Brain microvascular endothelial cell (primary cell): ENCODE data around the gene PLCB1.
"Not testable (repeated sequence)": the region's sequence is repeated elsewhere in the genome, so short reads cannot be mapped to it uniquely, and the experiment has no call there.

Experiments used
- DNase-seq: peaks from one replicate; pipeline ENCODE4 v3.0.0-alpha.2; 2020
- H3K27ac ChIP-seq: fragments of 250-450 bp; sonication (Bioruptor Pico); 2 replicates; pipeline ENCODE4 v1.5.1; 2020; ENCODE audit warnings: mild to moderate bottlenecking, moderate library complexity
- H3K27me3 ChIP-seq: fragments of 250-450 bp; sonication (Bioruptor Pico); replicated peaks from 2 replicates; pipeline ENCODE4 v1.5.1; 2020; ENCODE audit warnings: mild to moderate bottlenecking
- H3K36me3 ChIP-seq: fragments of 250-450 bp; sonication (Bioruptor Pico); replicated peaks from 2 replicates; pipeline ENCODE4 v1.5.1; 2020; ENCODE audit warnings: mild to moderate bottlenecking
- H3K4me3 ChIP-seq: 2 replicates; pipeline ENCODE4 v1.5.1; 2011; ENCODE audit warnings: low read depth, mild to moderate bottlenecking, control low read depth, low read length, moderate library complexity
- CTCF ChIP-seq: IDR thresholded peaks from 2 replicates; pipeline ENCODE4 v1.5.1; 2011; ENCODE audit warnings: low read depth, mild to moderate bottlenecking, moderate library complexity, low read length, control low read depth, inconsistent platforms; ENCODE audit errors: missing control alignments
- in situ Hi-C: cut with HindIII; loops from 2 replicates; pipeline ENCODE4 v1.10.0; 2017; ENCODE audit warnings: low sequenced_read_pairs, low pct_ligation_motif_present

PLCB1 gene

GRCh38 chr20:8095648-8096572 is 36.2 kb upstream of the PLCB1 start:
- TF ChIP-seq CTCF = no peak
- Histone ChIP-seq H3K4me3 (no peak overlapping the region), H3K27me3 (no peaks in the 10 kb centered on the region), H3K36me3 (no peaks in the 10 kb centered on the region), H3K27ac (peak overlapping the region; percentile 59)
- in situ Hi-C loops = no loop called here
- DNase-seq = peak; percentile 49

- no peaks in the 10 kb centered on the region for H3K27me3 ChIP-seq
- H3K36me3 ChIP-seq = no peaks in the 10 kb centered on the region
- TF ChIP-seq CTCF = no peak
- H3K4me3 ChIP-seq = no peak overlapping the region
- no peak overlapping the region for H3K27ac ChIP-seq
- DNase-seq = no peak
- in situ Hi-C loops = no loop called here
Observed at GRCh38 chr20:8097307-8097706, 34.8 kb upstream of the PLCB1 start.

- TF ChIP-seq CTCF = no peak
- no peak for DNase-seq
- no peaks in the 10 kb centered on the region for H3K36me3 ChIP-seq
- in situ Hi-C loops = no loop called here
- no peaks in the 10 kb centered on the region for H3K27me3 ChIP-seq
- no peak overlapping the region for H3K4me3 ChIP-seq
- no peak overlapping the region for H3K27ac ChIP-seq
Observed at GRCh38 chr20:8104252-8104651, 27.8 kb upstream of the PLCB1 start.

- DNase-seq, H3K27me3 ChIP-seq, H3K4me3 ChIP-seq, in situ Hi-C loops, H3K27ac ChIP-seq, H3K36me3 ChIP-seq: not testable (repeated sequence)
Observed at GRCh38 chr20:8114612-8115011, 17.5 kb upstream of the PLCB1 start.

- Histone ChIP-seq H3K27ac (no peak overlapping the region), H3K36me3 (no peaks in the 10 kb centered on the region), H3K27me3 (no peaks in the 10 kb centered on the region), H3K4me3 (no peak overlapping the region)
- no peak for DNase-seq
- in situ Hi-C loops = no loop called here
- no peak for TF ChIP-seq CTCF
Observed at GRCh38 chr20:8115436-8115835, 16.6 kb upstream of the PLCB1 start.

GRCh38 chr20:8116067-8116811 is 15.8 kb upstream of the PLCB1 start:
- no peak for DNase-seq
- Histone ChIP-seq H3K36me3 (no peaks in the 10 kb centered on the region), H3K4me3 (no peak overlapping the region), H3K27me3 (no peaks in the 10 kb centered on the region), H3K27ac (no peak overlapping the region)
- in situ Hi-C loops = no loop called here
- TF ChIP-seq CTCF = no peak
